ENCODE results near the gene MMP24. TPM values are rescaled to one million over a fixed set of nuclear protein-coding genes. Genes with fewer than 3 reads are reported as not detected.

The MMP24 gene
- total and polyA plus RNA-seq, 2 of the 13 experiments (the other 11 are each of a cell fraction or from before 2014, with no cell fraction given): 0.29 to 0.35 TPM

- TF ChIP-seq ZNF569 (CRISPR knock-in tag; IDR thresholded peaks at IDR 0.05; ENCODE audit: borderline replicate concordance): no peak
- TF ChIP-seq MBNL3 (CRISPR knock-in tag; conservative IDR thresholded peaks at IDR 0.05): no peak
- TF ChIP-seq JUNB (CRISPR knock-in tag; IDR thresholded peaks at IDR 0.05; ENCODE audit: borderline replicate concordance): no peak
- no peak for TF ChIP-seq HDAC2 (CRISPR knock-in tag; IDR thresholded peaks at IDR 0.05)
- no peak for TF ChIP-seq ZNF136 (CRISPR knock-in tag; IDR thresholded peaks at IDR 0.05; ENCODE audit: low read depth)
- no peak for TF ChIP-seq ASH2L (IDR thresholded peaks at IDR 0.05; ENCODE audit: insufficient read length, low read depth, low read length)
- TF ChIP-seq CEBPZ (IDR thresholded peaks at IDR 0.05; ENCODE audit: low read length): no peak
- TF ChIP-seq GPBP1L1 (CRISPR knock-in tag; IDR thresholded peaks at IDR 0.05): no peak
- TF ChIP-seq KDM1A (CRISPR knock-in tag; IDR thresholded peaks at IDR 0.05): no peak
- no peak for TF ChIP-seq ZNF777 (CRISPR knock-in tag; IDR thresholded peaks at IDR 0.05)
- no peak for TF ChIP-seq HINFP (CRISPR knock-in tag; IDR thresholded peaks at IDR 0.05; ENCODE audit: low read depth)
- no peak for TF ChIP-seq RFX3 (CRISPR knock-in tag; IDR thresholded peaks at IDR 0.05)
- no peak for TF ChIP-seq ZNF780A (CRISPR knock-in tag; IDR thresholded peaks at IDR 0.05)
- TF ChIP-seq ZNF83 (CRISPR knock-in tag; IDR thresholded peaks at IDR 0.05; ENCODE audit: borderline replicate concordance): no peak
- no peak for TF ChIP-seq ZNF891 (CRISPR knock-in tag; IDR thresholded peaks at IDR 0.05)
- no peak for TF ChIP-seq ZNF501 (CRISPR knock-in tag; IDR thresholded peaks at IDR 0.05)
- no peak for TF ChIP-seq ATM (IDR thresholded peaks at IDR 0.05; ENCODE audit: borderline replicate concordance)
- no peak for TF ChIP-seq NPAS2 (CRISPR knock-in tag; IDR thresholded peaks at IDR 0.05; ENCODE audit: borderline replicate concordance)
- TF ChIP-seq SRSF4 (IDR thresholded peaks at IDR 0.05; ENCODE audit: low read depth, low read length, poor library complexity, severe bottlenecking): no peak
- no peak for TF ChIP-seq RORA (CRISPR knock-in tag; IDR thresholded peaks at IDR 0.05)
- no peak for TF ChIP-seq ZNF143 (CRISPR knock-in tag; IDR thresholded peaks at IDR 0.05)
- no peak for TF ChIP-seq SRSF9 (IDR thresholded peaks at IDR 0.05; ENCODE audit: borderline replicate concordance, insufficient read depth, low read depth, low read length, poor library complexity, severe bottlenecking)
- no peak for TF ChIP-seq HHEX (CRISPR knock-in tag; IDR thresholded peaks at IDR 0.05)
These were observed 57.2 kb downstream of the MMP24 start (continued) for GRCh38 chr20:35283441-35284266.

Measured in HepG2 (cell line).